ENCODE measurements around the gene TMEM88. TPM values are rescaled to one million over a fixed set of nuclear protein-coding genes. Genes with fewer than 3 reads are reported as not detected.

TMEM88 gene
- total RNA-seq, 1 experiment from 2014 or later: 11.3 TPM

DNA sequence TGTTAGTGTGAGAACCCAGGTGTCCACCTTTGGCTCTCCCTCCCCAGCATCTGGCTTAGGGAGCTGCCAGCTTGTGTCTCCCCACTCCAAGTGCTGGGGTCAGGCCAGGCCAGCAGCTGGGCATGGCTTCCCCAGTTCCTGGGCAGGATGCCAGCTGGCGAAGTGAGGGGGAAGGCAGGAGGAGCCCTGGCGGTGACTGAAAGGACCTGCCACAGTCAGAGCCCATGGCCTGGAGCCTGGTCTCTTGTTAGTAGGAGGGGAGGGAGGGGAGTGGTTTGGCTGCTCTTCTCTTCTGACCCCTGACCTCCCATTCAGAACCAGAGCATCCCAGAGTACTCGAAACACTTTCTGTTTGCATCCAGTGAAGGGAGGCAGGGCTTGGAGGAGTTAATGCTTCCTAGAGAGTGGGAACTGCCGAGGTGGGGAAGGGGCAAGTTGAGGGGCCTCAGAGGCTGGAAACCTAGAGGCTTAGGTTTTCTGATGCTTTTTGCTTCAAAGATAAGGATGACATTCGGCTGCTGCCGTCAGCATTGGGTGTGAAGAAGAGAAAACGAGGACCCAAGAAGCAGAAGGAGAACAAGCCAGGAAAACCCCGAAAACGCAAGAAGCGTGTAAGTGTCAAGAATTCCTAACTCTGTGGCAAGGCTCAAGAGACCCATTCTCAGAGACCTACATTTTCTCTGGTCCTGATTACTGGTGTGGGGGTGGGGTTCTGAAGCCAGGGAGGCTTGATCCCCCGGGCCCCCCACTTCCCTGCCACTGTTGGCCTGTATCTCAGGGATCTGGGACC is 34.5 kb downstream of the TMEM88 start:
- Histone ChIP-seq H4K20me1 (ENCODE audit: control insufficient read depth, insufficient read depth, insufficient read length) (no peaks in the 10 kb centered on the region), H2BK12ac (ENCODE audit: insufficient read length, low read depth, low read length) (no peak overlapping the region), H4K5ac (ENCODE audit: insufficient read length, low read depth, low read length) (no peak overlapping the region), H3K4ac (ENCODE audit: low read depth, low read length) (no peak overlapping the region), H2BK120ac (ENCODE audit: low read depth, low read length, poor library complexity, severe bottlenecking) (no peak overlapping the region), H3K4me1 (ENCODE audit: insufficient read depth, low read length) (no peaks in the 10 kb centered on the region), H3K9me3 (ENCODE audit: control insufficient read depth, low read depth, low read length) (no peaks in the 10 kb centered on the region), H2AK5ac (ENCODE audit: insufficient read length, low read length) (no peak overlapping the region), H3K27me3 (ENCODE audit: insufficient read depth, low read length) (no peaks in the 10 kb centered on the region; the same call in 1 of the 2 replicates), H3K14ac (ENCODE audit: insufficient read depth, low read length) (no peak overlapping the region; the same call in 1 of the 2 replicates), H3K23me2 (ENCODE audit: insufficient read length, low read depth, low read length, poor library complexity, severe bottlenecking) (peaks cover 28% of the 10 kb centered on the region), H3T11ph (ENCODE audit: low read length) (no peak overlapping the region), H2AFZ (ENCODE audit: low read length) (no peak overlapping the region), H3K23ac (ENCODE audit: insufficient read length, low read depth, low read length) (no peak overlapping the region), H3K18ac (ENCODE audit: insufficient read length, low read depth, low read length) (no peak overlapping the region), H3K56ac (ENCODE audit: insufficient read length, low read depth, low read length) (no peak overlapping the region), H2BK20ac (ENCODE audit: low read depth, low read length, poor library complexity, severe bottlenecking) (no peak overlapping the region), H4K8ac (replicated peaks; ENCODE audit: insufficient read length, low read depth, low read length) (no peak overlapping the region), H3K79me1 (ENCODE audit: insufficient read depth, low read depth, low read length, poor library complexity, severe bottlenecking) (no peaks in the 10 kb centered on the region), H4K91ac (ENCODE audit: insufficient read length, low read depth, low read length) (no peak overlapping the region), H2BK5ac (ENCODE audit: insufficient read length, low read length) (no peak overlapping the region), H3K79me2 (ENCODE audit: insufficient read depth, low read length) (no peaks in the 10 kb centered on the region), H3K4me2 (ENCODE audit: insufficient read depth, insufficient read length, low read length) (no peak overlapping the region), H3K27ac (ENCODE audit: insufficient read length, low read depth, low read length) (no peak overlapping the region), H2BK15ac (ENCODE audit: low read depth, low read length) (no peak overlapping the region), H3K9ac (ENCODE audit: extremely low read depth, insufficient read length, low read length) (no peak overlapping the region)
- DNase-seq: peak; percentile 71
- Mint-ChIP-seq H3K36me3 (ENCODE audit: insufficient read depth in 1 of 3, low read depth in 3 of 3) (peaks cover 0 to 24% (median 7%) of the 10 kb centered on the region in 3 experiments; a peak in 5 of 7 replicates), H3K4me1 (peaks cover 0 to 4% of the 10 kb centered on the region in 2 experiments; a peak in 3 of 4 replicates), H3K27ac (no peak overlapping the region), H3K9me3 (no peaks in the 10 kb centered on the region), H3K4me3 (no peak overlapping the region; a peak in 1 of 5 replicates), H3K27me3 (ENCODE audit: low read depth) (no peaks in the 10 kb centered on the region; the same call in none of the 2 replicates)
- TF ChIP-seq, protein P1, sequence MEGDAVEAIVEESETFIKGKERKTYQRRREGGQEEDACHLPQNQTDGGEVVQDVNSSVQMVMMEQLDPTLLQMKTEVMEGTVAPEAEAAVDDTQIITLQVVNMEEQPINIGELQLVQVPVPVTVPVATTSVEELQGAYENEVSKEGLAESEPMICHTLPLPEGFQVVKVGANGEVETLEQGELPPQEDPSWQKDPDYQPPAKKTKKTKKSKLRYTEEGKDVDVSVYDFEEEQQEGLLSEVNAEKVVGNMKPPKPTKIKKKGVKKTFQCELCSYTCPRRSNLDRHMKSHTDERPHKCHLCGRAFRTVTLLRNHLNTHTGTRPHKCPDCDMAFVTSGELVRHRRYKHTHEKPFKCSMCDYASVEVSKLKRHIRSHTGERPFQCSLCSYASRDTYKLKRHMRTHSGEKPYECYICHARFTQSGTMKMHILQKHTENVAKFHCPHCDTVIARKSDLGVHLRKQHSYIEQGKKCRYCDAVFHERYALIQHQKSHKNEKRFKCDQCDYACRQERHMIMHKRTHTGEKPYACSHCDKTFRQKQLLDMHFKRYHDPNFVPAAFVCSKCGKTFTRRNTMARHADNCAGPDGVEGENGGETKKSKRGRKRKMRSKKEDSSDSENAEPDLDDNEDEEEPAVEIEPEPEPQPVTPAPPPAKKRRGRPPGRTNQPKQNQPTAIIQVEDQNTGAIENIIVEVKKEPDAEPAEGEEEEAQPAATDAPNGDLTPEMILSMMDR (conservative IDR thresholded peaks at IDR 0.05): peak; percentile 28; the same call in 1 of the 3 replicates
- no CpG with 5 or more reads among the region's 11 CpGs for WGBS (ENCODE audit: extremely low coverage, insufficient read length, low lambda C conversion rate)
